Measurements from ENCODE around the gene PCGF1. TPM values are rescaled to one million over a fixed set of nuclear protein-coding genes. Genes with fewer than 3 reads are reported as not detected.

Gene PCGF1
- total and polyA plus RNA-seq, 2 of the 4 experiments (the other 2 are of a cell fraction) = 23.4 to 31.4 TPM

DNA sequence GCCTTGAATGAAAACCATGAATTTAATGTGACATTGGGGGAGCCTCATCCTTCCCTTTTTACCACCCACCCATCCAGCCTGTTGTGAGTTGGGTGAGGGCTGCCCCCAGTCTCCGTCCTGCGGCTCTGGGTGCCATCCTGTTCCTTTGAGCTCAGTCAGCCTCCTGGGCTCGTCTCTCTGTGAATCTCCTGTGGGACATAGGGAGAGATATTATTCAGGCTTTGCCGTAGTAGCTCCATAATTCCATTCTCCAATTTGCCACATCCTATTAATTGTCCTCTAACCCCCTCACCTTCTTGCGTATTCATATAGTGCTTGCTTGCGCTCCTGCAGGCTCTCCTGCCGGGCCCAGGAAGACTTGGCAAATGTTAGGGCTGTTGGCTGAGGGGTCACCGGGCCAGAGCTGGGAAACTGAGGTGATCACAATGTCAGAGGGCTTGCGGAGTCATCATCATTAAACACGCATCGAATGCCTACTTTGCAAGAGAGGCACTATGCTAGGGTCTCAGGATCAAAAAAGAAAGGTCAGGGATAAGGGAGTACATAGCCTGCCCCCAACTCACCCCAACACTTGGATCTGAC lies 19.2 kb upstream of the PCGF1 start:
- peaks cover 13% of the 10 kb centered on the region for H4K20me1 ChIP-seq (ENCODE audit: insufficient read depth, low read length)

More for the DNA sequence above, 19.2 kb upstream of the PCGF1 start:
- no peak overlapping the region for H3K9ac ChIP-seq (ENCODE audit: low read depth, low read length)
- peaks cover 30 to 50% of the 10 kb centered on the region in 2 experiments for H3K79me1 ChIP-seq (ENCODE audit: low read depth in 1 of 2, low read length in 2 of 2)
- peaks cover 27% of the 10 kb centered on the region for H3K36me3 ChIP-seq (ENCODE audit: control insufficient read depth, insufficient read depth, low read length)
- TF ChIP-seq MAFK (IDR thresholded peaks at IDR 0.05; ENCODE audit: low read depth, low read length) (no peak), BHLHE40 (IDR thresholded peaks at IDR 0.05; ENCODE audit: low read depth, low read length) (no peak), SMC3 (IDR thresholded peaks at IDR 0.05; ENCODE audit: low read depth, low read length) (no peak), RCOR1 (IDR thresholded peaks at IDR 0.05; ENCODE audit: insufficient replicate concordance, low read length) (no peak), RFX5 (IDR thresholded peaks at IDR 0.05; ENCODE audit: low read depth, low read length) (no peak), MXI1 (IDR thresholded peaks at IDR 0.05; ENCODE audit: borderline replicate concordance, low read depth, low read length) (no peak), CEBPB (IDR thresholded peaks at IDR 0.05; ENCODE audit: low read depth, low read length) (no peak), POLR2A (IDR thresholded peaks at IDR 0.05; ENCODE audit: low read depth, low read length) (no peak), USF2 (IDR thresholded peaks at IDR 0.05; ENCODE audit: low read depth, low read length) (no peak), FOS (IDR thresholded peaks at IDR 0.05; ENCODE audit: low read depth, low read length) (no peak), NFE2L2 (IDR thresholded peaks at IDR 0.05; ENCODE audit: low read depth, low read length) (no peak), CHD1 (IDR thresholded peaks at IDR 0.05; ENCODE audit: low read depth, low read length) (no peak), CTCF (conservative IDR thresholded peaks at IDR 0.05; ENCODE audit: low read depth, low read length) (no peak)
- TF ChIP-seq, protein P1, sequence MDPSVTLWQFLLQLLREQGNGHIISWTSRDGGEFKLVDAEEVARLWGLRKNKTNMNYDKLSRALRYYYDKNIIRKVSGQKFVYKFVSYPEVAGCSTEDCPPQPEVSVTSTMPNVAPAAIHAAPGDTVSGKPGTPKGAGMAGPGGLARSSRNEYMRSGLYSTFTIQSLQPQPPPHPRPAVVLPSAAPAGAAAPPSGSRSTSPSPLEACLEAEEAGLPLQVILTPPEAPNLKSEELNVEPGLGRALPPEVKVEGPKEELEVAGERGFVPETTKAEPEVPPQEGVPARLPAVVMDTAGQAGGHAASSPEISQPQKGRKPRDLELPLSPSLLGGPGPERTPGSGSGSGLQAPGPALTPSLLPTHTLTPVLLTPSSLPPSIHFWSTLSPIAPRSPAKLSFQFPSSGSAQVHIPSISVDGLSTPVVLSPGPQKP (IDR thresholded peaks at IDR 0.05; ENCODE audit: borderline replicate concordance, low read depth, low read length) = no peak
- H4K8ac ChIP-seq (ENCODE audit: low read depth in 2 of 2, low read length in 2 of 2) = no peak overlapping the region
- no peak overlapping the region for H4K91ac ChIP-seq (ENCODE audit: insufficient read depth, low read depth, low read length)
- H3K9me3 ChIP-seq (ENCODE audit: control insufficient read depth, insufficient read depth, low read length) = no peaks in the 10 kb centered on the region
- H2AK9ac ChIP-seq (replicated peaks; ENCODE audit: low read depth, low read length, poor library complexity) = peak overlapping the region; percentile 71
- ChIA-PET CTCF (no interaction called here), POLR2A (ENCODE audit: unreplicated experiment) (interaction anchor here (0.6 kb wide), 1 partner anchor 523 kb away, joined by 3 read pairs; no protein-coding TSS in a partner anchor)
- H2BK120ac ChIP-seq (ENCODE audit: low read depth, low read length) = no peak overlapping the region
- DNase-seq (no peak), ATAC-seq (ENCODE audit: low read depth) (no peak)
- peaks cover 12% of the 10 kb centered on the region for H3K27me3 ChIP-seq (ENCODE audit: control insufficient read depth, insufficient read depth, low read length)
- no peak overlapping the region for H2BK20ac ChIP-seq (ENCODE audit: low read depth, low read length)
- no peak overlapping the region for H3K14ac ChIP-seq (replicated peaks; ENCODE audit: low read depth, low read length)
- H3K4me2 ChIP-seq (ENCODE audit: low read depth, low read length) = no peak overlapping the region
- H3K4ac ChIP-seq (ENCODE audit: low read depth, low read length) = no peak overlapping the region
- H3K56ac ChIP-seq (ENCODE audit: extremely low read depth, insufficient read depth, low read length) = no peak overlapping the region
- H2AK5ac ChIP-seq (ENCODE audit: low read depth, low read length) = no peak overlapping the region
- no peak overlapping the region for H3K27ac ChIP-seq (ENCODE audit: insufficient read depth, low read length)
- no peak overlapping the region for H2BK15ac ChIP-seq (ENCODE audit: low read depth, low read length)
- in situ Hi-C loops (cut with MboI; ENCODE audit: low sequenced_read_pairs) (no loop called here), intact Hi-C loops (cut with micrococcal nuclease) (no loop called here), dilution Hi-C loops (cut with HindIII; ENCODE audit: low sequenced_read_pairs, unreplicated experiment) (no loop called here)
- peaks cover 12% of the 10 kb centered on the region for H3K4me1 ChIP-seq (ENCODE audit: control insufficient read depth, insufficient read depth, low read length)
- 100% methylated on average over 2 of the region's 11 CpGs; no CpG with 5 or more reads in 1 of the 2 experiments for WGBS, 2 experiments (ENCODE audit: extremely low coverage in 2 of 2, insufficient read length in 1 of 2)
- no TSS peak for BruUV-seq (replicated peaks)
- H3K18ac ChIP-seq (ENCODE audit: low read depth, low read length) = no peak overlapping the region
- H3K23ac ChIP-seq (ENCODE audit: low read depth, low read length) = no peak overlapping the region
- no peak overlapping the region for H2AFZ ChIP-seq (replicated peaks; ENCODE audit: low read length, poor library complexity)
- no peak overlapping the region for H3K4me3 ChIP-seq (ENCODE audit: insufficient read depth, low read depth, low read length)
- H2BK5ac ChIP-seq (ENCODE audit: low read depth, low read length, poor library complexity, severe bottlenecking) = no peak overlapping the region
- no peak overlapping the region for H4K5ac ChIP-seq (ENCODE audit: low read depth, low read length)
- H3K9me1 ChIP-seq (ENCODE audit: insufficient read depth, low read length) = peaks cover 19% of the 10 kb centered on the region
